ENCODE data around the gene ATF6B. TPM values are rescaled to one million over a fixed set of nuclear protein-coding genes. Genes with fewer than 3 reads are reported as not detected.
A peak's percentile ranks its signal among the peaks of the same experiment; 100 is the strongest.

Gene ATF6B
- total and polyA plus RNA-seq, 2 of the 13 experiments (the other 11 are each of a cell fraction or from before 2014, with no cell fraction given): 18.1 to 44.0 TPM

DNA sequence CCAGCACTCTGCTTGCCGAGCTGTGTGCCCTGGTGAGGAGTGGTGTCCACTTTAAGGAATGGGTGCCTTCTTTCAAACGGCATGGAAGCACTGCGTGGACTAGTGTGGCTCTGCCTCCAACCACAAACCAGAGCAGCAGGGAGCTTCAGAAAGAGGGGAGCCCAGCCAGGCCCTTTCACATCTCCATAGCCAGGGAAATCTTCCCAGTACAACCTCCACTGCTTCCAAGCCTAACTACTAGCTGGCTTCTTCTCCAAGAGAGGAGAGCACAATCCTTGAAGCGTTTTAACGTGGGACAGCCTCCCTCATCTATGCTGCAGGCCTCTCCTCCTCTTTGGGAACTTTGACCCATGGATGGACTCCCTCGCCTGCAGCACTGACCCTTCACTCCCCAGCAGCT, 45.6 kb downstream of the ATF6B start:
- Histone ChIP-seq H3K9ac (ENCODE audit: insufficient read depth, low read depth, low read length) (no peak overlapping the region), H2AFZ (ENCODE audit: low read length) (no peak overlapping the region), H3K27ac (ENCODE audit: extremely low read length, insufficient read depth, low read length) (no peak overlapping the region), H3K4me1 (ENCODE audit: insufficient read depth, low read length) (peaks cover 32% of the 10 kb centered on the region), H3K27me3 (ENCODE audit: control insufficient read depth in 1 of 2, insufficient read depth in 2 of 2, low read length in 2 of 2) (peaks cover 8 to 62% of the 10 kb centered on the region in 2 experiments; a peak in 4 of 5 replicates), H3K9me3 (ENCODE audit: low read length) (no peaks in the 10 kb centered on the region), H3K36me3 (replicated peaks in 1 of 2; ENCODE audit: control insufficient read depth in 1 of 2, insufficient read depth in 2 of 2, low read length in 2 of 2) (no peaks in the 10 kb centered on the region), H4K20me1 (ENCODE audit: insufficient read depth, low read length) (no peaks in the 10 kb centered on the region), H3K79me2 (ENCODE audit: insufficient read depth, low read length) (no peaks in the 10 kb centered on the region), H3K4me2 (ENCODE audit: low read depth, low read length) (no peak overlapping the region), H3K4me3 (replicated peaks in 1 of 3; ENCODE audit: insufficient read depth in 1 of 3, low read depth in 2 of 3, low read length in 3 of 3) (no peak overlapping the region)
- WGBS (ENCODE audit: low lambda C conversion rate): 4% methylated on average over 6 of the region's 6 CpGs
- BruUV-seq (replicated peaks): no TSS peak
- in situ Hi-C loops (cut with HindIII; ENCODE audit: extremely low pct_ligation_motif_present, low pct_unique_long_range_greater_than_20kb) (loop anchor here (25.0 kb wide), 1 partner anchor 705 kb away; no protein-coding TSS in a partner anchor), intact Hi-C loops (cut with micrococcal nuclease; ENCODE audit: unreplicated experiment) (no loop called here)
- DNase-seq (ENCODE audit: low spot score) (no peak), ATAC-seq (no peak), FAIRE-seq (no peak)
- ChIA-PET CTCF (ENCODE audit: low intra/inter-chr PET ratio, low total read pairs) (no interaction called here), POLR2A (no interaction called here)
- TF ChIP-seq ATAD3A (CRISPR knock-in tag; IDR thresholded peaks at IDR 0.05) (no peak), ZNF607 (CRISPR knock-in tag; IDR thresholded peaks at IDR 0.05; ENCODE audit: borderline replicate concordance) (no peak), HNF4A (CRISPR knock-in tag; IDR thresholded peaks at IDR 0.05) (peak; percentile 9; the same call in 1 of the 2 replicates), ZNF101 (CRISPR knock-in tag; IDR thresholded peaks at IDR 0.05; ENCODE audit: borderline replicate concordance, low read depth) (no peak), ZNF441 (CRISPR knock-in tag; IDR thresholded peaks at IDR 0.05; ENCODE audit: borderline replicate concordance) (no peak)
- TF ChIP-seq, protein P1, sequence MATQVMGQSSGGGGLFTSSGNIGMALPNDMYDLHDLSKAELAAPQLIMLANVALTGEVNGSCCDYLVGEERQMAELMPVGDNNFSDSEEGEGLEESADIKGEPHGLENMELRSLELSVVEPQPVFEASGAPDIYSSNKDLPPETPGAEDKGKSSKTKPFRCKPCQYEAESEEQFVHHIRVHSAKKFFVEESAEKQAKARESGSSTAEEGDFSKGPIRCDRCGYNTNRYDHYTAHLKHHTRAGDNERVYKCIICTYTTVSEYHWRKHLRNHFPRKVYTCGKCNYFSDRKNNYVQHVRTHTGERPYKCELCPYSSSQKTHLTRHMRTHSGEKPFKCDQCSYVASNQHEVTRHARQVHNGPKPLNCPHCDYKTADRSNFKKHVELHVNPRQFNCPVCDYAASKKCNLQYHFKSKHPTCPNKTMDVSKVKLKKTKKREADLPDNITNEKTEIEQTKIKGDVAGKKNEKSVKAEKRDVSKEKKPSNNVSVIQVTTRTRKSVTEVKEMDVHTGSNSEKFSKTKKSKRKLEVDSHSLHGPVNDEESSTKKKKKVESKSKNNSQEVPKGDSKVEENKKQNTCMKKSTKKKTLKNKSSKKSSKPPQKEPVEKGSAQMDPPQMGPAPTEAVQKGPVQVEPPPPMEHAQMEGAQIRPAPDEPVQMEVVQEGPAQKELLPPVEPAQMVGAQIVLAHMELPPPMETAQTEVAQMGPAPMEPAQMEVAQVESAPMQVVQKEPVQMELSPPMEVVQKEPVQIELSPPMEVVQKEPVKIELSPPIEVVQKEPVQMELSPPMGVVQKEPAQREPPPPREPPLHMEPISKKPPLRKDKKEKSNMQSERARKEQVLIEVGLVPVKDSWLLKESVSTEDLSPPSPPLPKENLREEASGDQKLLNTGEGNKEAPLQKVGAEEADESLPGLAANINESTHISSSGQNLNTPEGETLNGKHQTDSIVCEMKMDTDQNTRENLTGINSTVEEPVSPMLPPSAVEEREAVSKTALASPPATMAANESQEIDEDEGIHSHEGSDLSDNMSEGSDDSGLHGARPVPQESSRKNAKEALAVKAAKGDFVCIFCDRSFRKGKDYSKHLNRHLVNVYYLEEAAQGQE (IDR thresholded peaks at IDR 0.05; ENCODE audit: borderline replicate concordance in 1 of 2, low read depth in 1 of 2, low read length in 2 of 2): no peak
- TF ChIP-seq, protein P2, sequence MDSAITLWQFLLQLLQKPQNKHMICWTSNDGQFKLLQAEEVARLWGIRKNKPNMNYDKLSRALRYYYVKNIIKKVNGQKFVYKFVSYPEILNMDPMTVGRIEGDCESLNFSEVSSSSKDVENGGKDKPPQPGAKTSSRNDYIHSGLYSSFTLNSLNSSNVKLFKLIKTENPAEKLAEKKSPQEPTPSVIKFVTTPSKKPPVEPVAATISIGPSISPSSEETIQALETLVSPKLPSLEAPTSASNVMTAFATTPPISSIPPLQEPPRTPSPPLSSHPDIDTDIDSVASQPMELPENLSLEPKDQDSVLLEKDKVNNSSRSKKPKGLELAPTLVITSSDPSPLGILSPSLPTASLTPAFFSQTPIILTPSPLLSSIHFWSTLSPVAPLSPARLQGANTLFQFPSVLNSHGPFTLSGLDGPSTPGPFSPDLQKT (CRISPR knock-in tag; IDR thresholded peaks at IDR 0.05; ENCODE audit: borderline replicate concordance): no peak

All from HepG2 (cell line).